Endometrial microvascular endothelial cells (primary cell): ENCODE data around the gene LMBR1. TPM values are rescaled to one million over a fixed set of nuclear protein-coding genes. Genes with fewer than 3 reads are reported as not detected.
"Not testable (repeated sequence)": the region's sequence is repeated elsewhere in the genome, so short reads cannot be mapped to it uniquely, and the experiment has no call there.

ENCODE experiments used
- in situ Hi-C: cut with HindIII; loops from 2 replicates; pipeline ENCODE4 v1.10.0; 2017; ENCODE audit warnings: low sequenced_read_pairs, low pct_unique_long_range_greater_than_20kb; ENCODE audit errors: inconsistent ontology term
- total RNA-seq: library from RNA; depleted of rRNA; stranded (reverse); fragments of >200 nt; gene quantifications from one replicate; pipeline ENCODE4 v1.2.3, GENCODE V29; 2015; ENCODE audit errors: inconsistent ontology term

Gene LMBR1
- total RNA-seq, 1 donor from 2014 or later, result 88.1 TPM

- in situ Hi-C loops, result no loop called here
Observed at GRCh38 chr7:156652886-156653568, 240.0 kb downstream of the LMBR1 start.

- in situ Hi-C loops, result no loop called here
Observed at GRCh38 chr7:156651474-156651873, 241.5 kb downstream of the LMBR1 start.

- in situ Hi-C loops, result no loop called here
Observed at GRCh38 chr7:156650042-156650441, 242.9 kb downstream of the LMBR1 start.

- in situ Hi-C loops, result not testable (repeated sequence)
Observed at GRCh38 chr7:156647330-156647729, 245.7 kb downstream of the LMBR1 start.

GRCh38 chr7:156642306-156643045, 250.5 kb downstream of the LMBR1 start:
- in situ Hi-C loops, result no loop called here

GRCh38 chr7:156640949-156641485, 252.0 kb downstream of the LMBR1 start:
- in situ Hi-C loops, result no loop called here

GRCh38 chr7:156640257-156640948, 252.6 kb downstream of the LMBR1 start, which contains the start of gene RNF32:
Gene RNF32, plus strand, starts transcription at chr7:156640774. Its CDS starts 3,104 bp downstream, at chr7:156643878.
- in situ Hi-C loops, result no loop called here

- in situ Hi-C loops, result no loop called here
Observed at GRCh38 chr7:156639426-156640256, 253.3 kb downstream of the LMBR1 start.

- in situ Hi-C loops, result no loop called here
Observed at GRCh38 chr7:156638443-156639077, 254.4 kb downstream of the LMBR1 start.

- in situ Hi-C loops, result not testable (repeated sequence)
Observed at GRCh38 chr7:156637093-156637492, 255.9 kb downstream of the LMBR1 start.

GRCh38 chr7:156635529-156636385, 257.2 kb downstream of the LMBR1 start:
- in situ Hi-C loops, result no loop called here

GRCh38 chr7:156634117-156634516, 258.9 kb downstream of the LMBR1 start:
- in situ Hi-C loops, result no loop called here

GRCh38 chr7:156629873-156630272, 263.1 kb downstream of the LMBR1 start:
- in situ Hi-C loops, result no loop called here

- in situ Hi-C loops, result no loop called here
Observed at GRCh38 chr7:156628562-156628961, 264.4 kb downstream of the LMBR1 start.
